HG03558 (cell line): ENCODE data around the gene ZNF740.
"Not testable (repeated sequence)": the region's sequence is repeated elsewhere in the genome, so short reads cannot be mapped to it uniquely, and the experiment has no call there.

Source experiments
- ATAC-seq: cut with Tn5 transposase; IDR thresholded peaks from one replicate; pipeline ENCODE4 v1.9.1; 2021; ENCODE audit warnings: moderate number of reproducible peaks; ENCODE audit not compliant: unreplicated experiment; ENCODE audit errors: extremely low read depth

ZNF740 gene

GRCh38 chr12:53171725-53172329 lies 8.7 kb upstream of the ZNF740 start:
- no peak for ATAC-seq

- no peak for ATAC-seq
These were observed 8.2 kb upstream of the ZNF740 start for GRCh38 chr12:53172352-53172751.

- no peak for ATAC-seq
These were observed 7.3 kb upstream of the ZNF740 start for GRCh38 chr12:53173085-53173715.

- no peak for ATAC-seq
These were observed 5.5 kb upstream of the ZNF740 start for GRCh38 chr12:53174881-53175491.

GRCh38 chr12:53176750-53177149 lies 3.8 kb upstream of the ZNF740 start:
- no peak for ATAC-seq

GRCh38 chr12:53177447-53177846 lies 3.1 kb upstream of the ZNF740 start:
- not testable (repeated sequence) for ATAC-seq

GRCh38 chr12:53178803-53179202 lies 1.7 kb upstream of the ZNF740 start:
- not testable (repeated sequence) for ATAC-seq

GRCh38 chr12:53179687-53180219 lies 769 bp upstream of the ZNF740 start:
- ATAC-seq = peak; percentile 5

- peak; percentile 23 for ATAC-seq
These were observed 566 bp downstream of the ZNF740 start for GRCh38 chr12:53180931-53181645.

- no peak for ATAC-seq
These were observed 1.4 kb downstream of the ZNF740 start for GRCh38 chr12:53181935-53182334.

- ATAC-seq = no peak
These were observed 2.4 kb downstream of the ZNF740 start for GRCh38 chr12:53182903-53183302.

GRCh38 chr12:53184828-53185227 lies 4.3 kb downstream of the ZNF740 start:
- no peak for ATAC-seq

GRCh38 chr12:53185582-53186153 lies 5.1 kb downstream of the ZNF740 start:
- no peak for ATAC-seq

- ATAC-seq = no peak
These were observed 6.2 kb downstream of the ZNF740 start for GRCh38 chr12:53186745-53187144.

- ATAC-seq = no peak
These were observed 6.8 kb downstream of the ZNF740 start for GRCh38 chr12:53187145-53187899.

GRCh38 chr12:53190108-53190729 lies 9.7 kb downstream of the ZNF740 start:
- ATAC-seq = no peak

- ATAC-seq = no peak
These were observed 10.8 kb downstream of the ZNF740 start for GRCh38 chr12:53191096-53191884.

GRCh38 chr12:53191885-53192530 lies 11.5 kb downstream of the ZNF740 start:
- ATAC-seq = no peak
